ENCODE data around the gene DNAJB1.
A peak's percentile ranks its signal among the peaks of the same experiment; 100 is the strongest.

DNA sequence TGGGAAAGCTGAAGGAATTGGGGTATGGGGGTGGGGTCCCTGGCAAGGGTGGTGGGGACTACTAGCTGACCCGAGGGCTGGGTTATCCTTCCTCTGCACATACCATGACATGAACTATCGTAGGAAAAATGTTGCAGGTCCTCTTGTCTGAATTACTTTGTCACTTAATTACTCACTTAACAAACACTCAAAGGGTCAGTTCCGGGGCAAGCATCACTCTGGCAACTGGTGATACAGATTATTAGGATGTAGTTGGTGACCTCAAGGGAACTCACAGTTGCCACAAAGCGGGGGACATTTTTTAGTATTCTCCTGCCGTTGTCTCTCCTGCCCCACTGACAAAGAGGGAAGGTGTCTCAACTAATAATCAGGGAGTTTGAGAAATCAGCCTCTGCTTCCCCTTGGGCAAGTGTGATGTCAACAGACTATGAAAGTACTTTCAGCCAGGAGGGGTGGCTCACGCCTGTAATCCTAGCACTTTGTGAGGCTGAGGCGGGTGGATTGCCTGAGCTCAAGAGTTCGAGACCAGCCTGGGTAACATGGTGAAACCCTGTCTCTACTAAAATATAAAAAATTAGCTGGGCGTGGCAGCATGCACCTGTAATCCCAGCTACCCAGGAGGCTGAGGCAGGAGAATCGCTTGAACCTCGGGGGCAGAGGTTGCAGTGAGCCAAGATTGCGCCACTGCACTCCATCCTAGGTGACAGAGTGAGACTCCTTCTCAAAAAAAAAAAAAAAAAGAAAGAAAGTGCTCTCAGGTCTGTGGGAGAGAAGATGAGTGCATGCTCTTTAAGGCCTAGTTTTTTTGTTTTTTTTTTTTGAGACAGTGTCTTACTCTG, 10.3 kb downstream of the DNAJB1 start:
- TF ChIP-seq KLF13 (CRISPR knock-in tag; IDR thresholded peaks at IDR 0.05): no peak
- peak; percentile 33; the same call in 1 of the 2 replicates for TF ChIP-seq RFX1 (IDR thresholded peaks at IDR 0.05)
- TF ChIP-seq, protein P1, sequence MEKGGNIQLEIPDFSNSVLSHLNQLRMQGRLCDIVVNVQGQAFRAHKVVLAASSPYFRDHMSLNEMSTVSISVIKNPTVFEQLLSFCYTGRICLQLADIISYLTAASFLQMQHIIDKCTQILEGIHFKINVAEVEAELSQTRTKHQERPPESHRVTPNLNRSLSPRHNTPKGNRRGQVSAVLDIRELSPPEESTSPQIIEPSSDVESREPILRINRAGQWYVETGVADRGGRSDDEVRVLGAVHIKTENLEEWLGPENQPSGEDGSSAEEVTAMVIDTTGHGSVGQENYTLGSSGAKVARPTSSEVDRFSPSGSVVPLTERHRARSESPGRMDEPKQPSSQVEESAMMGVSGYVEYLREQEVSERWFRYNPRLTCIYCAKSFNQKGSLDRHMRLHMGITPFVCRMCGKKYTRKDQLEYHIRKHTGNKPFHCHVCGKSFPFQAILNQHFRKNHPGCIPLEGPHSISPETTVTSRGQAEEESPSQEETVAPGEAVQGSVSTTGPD (CRISPR knock-in tag; IDR thresholded peaks at IDR 0.05): no peak
- TF ChIP-seq, protein P2, sequence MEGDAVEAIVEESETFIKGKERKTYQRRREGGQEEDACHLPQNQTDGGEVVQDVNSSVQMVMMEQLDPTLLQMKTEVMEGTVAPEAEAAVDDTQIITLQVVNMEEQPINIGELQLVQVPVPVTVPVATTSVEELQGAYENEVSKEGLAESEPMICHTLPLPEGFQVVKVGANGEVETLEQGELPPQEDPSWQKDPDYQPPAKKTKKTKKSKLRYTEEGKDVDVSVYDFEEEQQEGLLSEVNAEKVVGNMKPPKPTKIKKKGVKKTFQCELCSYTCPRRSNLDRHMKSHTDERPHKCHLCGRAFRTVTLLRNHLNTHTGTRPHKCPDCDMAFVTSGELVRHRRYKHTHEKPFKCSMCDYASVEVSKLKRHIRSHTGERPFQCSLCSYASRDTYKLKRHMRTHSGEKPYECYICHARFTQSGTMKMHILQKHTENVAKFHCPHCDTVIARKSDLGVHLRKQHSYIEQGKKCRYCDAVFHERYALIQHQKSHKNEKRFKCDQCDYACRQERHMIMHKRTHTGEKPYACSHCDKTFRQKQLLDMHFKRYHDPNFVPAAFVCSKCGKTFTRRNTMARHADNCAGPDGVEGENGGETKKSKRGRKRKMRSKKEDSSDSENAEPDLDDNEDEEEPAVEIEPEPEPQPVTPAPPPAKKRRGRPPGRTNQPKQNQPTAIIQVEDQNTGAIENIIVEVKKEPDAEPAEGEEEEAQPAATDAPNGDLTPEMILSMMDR (CRISPR knock-in tag; IDR thresholded peaks at IDR 0.05): no peak
- TF ChIP-seq, protein P3, sequence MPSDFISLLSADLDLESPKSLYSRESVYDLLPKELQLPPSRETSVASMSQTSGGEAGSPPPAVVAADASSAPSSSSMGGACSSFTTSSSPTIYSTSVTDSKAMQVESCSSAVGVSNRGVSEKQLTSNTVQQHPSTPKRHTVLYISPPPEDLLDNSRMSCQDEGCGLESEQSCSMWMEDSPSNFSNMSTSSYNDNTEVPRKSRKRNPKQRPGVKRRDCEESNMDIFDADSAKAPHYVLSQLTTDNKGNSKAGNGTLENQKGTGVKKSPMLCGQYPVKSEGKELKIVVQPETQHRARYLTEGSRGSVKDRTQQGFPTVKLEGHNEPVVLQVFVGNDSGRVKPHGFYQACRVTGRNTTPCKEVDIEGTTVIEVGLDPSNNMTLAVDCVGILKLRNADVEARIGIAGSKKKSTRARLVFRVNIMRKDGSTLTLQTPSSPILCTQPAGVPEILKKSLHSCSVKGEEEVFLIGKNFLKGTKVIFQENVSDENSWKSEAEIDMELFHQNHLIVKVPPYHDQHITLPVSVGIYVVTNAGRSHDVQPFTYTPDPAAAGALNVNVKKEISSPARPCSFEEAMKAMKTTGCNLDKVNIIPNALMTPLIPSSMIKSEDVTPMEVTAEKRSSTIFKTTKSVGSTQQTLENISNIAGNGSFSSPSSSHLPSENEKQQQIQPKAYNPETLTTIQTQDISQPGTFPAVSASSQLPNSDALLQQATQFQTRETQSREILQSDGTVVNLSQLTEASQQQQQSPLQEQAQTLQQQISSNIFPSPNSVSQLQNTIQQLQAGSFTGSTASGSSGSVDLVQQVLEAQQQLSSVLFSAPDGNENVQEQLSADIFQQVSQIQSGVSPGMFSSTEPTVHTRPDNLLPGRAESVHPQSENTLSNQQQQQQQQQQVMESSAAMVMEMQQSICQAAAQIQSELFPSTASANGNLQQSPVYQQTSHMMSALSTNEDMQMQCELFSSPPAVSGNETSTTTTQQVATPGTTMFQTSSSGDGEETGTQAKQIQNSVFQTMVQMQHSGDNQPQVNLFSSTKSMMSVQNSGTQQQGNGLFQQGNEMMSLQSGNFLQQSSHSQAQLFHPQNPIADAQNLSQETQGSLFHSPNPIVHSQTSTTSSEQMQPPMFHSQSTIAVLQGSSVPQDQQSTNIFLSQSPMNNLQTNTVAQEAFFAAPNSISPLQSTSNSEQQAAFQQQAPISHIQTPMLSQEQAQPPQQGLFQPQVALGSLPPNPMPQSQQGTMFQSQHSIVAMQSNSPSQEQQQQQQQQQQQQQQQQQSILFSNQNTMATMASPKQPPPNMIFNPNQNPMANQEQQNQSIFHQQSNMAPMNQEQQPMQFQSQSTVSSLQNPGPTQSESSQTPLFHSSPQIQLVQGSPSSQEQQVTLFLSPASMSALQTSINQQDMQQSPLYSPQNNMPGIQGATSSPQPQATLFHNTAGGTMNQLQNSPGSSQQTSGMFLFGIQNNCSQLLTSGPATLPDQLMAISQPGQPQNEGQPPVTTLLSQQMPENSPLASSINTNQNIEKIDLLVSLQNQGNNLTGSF (CRISPR knock-in tag; IDR thresholded peaks at IDR 0.05): no peak
- TF ChIP-seq HES4 (CRISPR knock-in tag; IDR thresholded peaks at IDR 0.05; ENCODE audit: borderline replicate concordance): no peak
- TF ChIP-seq NR2C2 (CRISPR knock-in tag; IDR thresholded peaks at IDR 0.05; ENCODE audit: borderline replicate concordance): no peak
- TF ChIP-seq, protein P4, sequence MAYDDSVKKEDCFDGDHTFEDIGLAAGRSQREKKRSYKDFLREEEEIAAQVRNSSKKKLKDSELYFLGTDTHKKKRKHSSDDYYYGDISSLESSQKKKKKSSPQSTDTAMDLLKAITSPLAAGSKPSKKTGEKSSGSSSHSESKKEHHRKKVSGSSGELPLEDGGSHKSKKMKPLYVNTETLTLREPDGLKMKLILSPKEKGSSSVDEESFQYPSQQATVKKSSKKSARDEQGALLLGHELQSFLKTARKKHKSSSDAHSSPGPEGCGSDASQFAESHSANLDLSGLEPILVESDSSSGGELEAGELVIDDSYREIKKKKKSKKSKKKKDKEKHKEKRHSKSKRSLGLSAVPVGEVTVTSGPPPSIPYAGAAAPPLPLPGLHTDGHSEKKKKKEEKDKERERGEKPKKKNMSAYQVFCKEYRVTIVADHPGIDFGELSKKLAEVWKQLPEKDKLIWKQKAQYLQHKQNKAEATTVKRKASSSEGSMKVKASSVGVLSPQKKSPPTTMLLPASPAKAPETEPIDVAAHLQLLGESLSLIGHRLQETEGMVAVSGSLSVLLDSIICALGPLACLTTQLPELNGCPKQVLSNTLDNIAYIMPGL (CRISPR knock-in tag; IDR thresholded peaks at IDR 0.05; ENCODE audit: borderline replicate concordance in 1 of 2, low read depth in 1 of 2): no peak
